AG09319 (cell line): ENCODE data around the gene CEP85.

Experiments
- DNase-seq: peaks from one replicate; pipeline ENCODE4 v3.0.0-alpha.2; 2010; ENCODE audit warnings: low read depth; ENCODE audit errors: extremely low read depth
- CTCF ChIP-seq: IDR thresholded peaks from 2 replicates; pipeline ENCODE4 v1.5.1; 2011; ENCODE audit warnings: low read depth, mild to moderate bottlenecking, inconsistent platforms, low read length, moderate library complexity

Gene CEP85

GRCh38 chr1:26190373-26190987 lies 43.5 kb upstream of the CEP85 start, which contains the start of gene CATSPER4:
CATSPER4 (plus strand) TSS chr1:26190602; CDS start chr1:26190628, 26 bp downstream.
- peak; percentile 8; the same call in 1 of the 2 replicates for TF ChIP-seq CTCF
- no peak for DNase-seq

GRCh38 chr1:26191739-26192138 lies 42.3 kb upstream of the CEP85 start:
- TF ChIP-seq CTCF, result no peak
- DNase-seq, result no peak

GRCh38 chr1:26195805-26196204 lies 38.2 kb upstream of the CEP85 start:
- no peak for DNase-seq
- no peak for TF ChIP-seq CTCF

- no peak for TF ChIP-seq CTCF
- DNase-seq, result no peak
Measured at GRCh38 chr1:26197301-26197700, 36.7 kb upstream of the CEP85 start.

- DNase-seq, result no peak
- TF ChIP-seq CTCF, result no peak
Measured at GRCh38 chr1:26197813-26198212, 36.2 kb upstream of the CEP85 start.

- no peak for TF ChIP-seq CTCF
- DNase-seq, result no peak
Measured at GRCh38 chr1:26200413-26200812, 33.6 kb upstream of the CEP85 start.

GRCh38 chr1:26203642-26204318 lies 30.2 kb upstream of the CEP85 start:
- no peak for TF ChIP-seq CTCF
- DNase-seq, result no peak
